ENCODE measurements around the gene PTGER1.

Gene PTGER1

GRCh38 chr19:14439014-14439413, 36.1 kb downstream of the PTGER1 start:
- DNase-seq, result no peak

DNA sequence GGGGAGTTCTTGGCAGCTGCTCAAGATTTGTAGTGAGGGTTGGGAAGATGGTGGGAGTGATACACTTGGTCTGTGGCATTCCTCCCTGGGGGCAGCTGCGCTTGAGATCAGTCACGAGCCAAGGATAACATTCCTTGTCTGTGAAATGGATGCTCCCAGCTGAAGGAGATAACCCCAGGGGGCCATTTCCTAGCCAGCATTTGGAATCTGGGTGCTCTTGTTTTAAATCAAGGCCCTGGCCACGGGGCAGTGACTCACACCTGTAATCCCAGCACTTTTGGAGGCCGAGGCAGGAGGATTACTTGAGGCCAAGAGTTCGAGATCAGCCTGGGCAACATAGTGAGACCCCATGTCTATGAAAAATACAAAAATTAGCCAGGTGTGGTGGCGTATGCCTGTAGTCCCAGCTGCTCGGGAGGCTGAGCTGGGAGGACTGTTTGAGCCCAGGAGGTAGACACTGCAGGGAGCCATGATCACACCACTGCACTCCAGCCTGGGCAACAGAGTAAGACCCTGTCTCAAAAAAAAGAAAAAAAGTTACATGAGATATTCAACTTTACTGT, 37.5 kb downstream of the PTGER1 start:
- DNase-seq, result no peak

DNA sequence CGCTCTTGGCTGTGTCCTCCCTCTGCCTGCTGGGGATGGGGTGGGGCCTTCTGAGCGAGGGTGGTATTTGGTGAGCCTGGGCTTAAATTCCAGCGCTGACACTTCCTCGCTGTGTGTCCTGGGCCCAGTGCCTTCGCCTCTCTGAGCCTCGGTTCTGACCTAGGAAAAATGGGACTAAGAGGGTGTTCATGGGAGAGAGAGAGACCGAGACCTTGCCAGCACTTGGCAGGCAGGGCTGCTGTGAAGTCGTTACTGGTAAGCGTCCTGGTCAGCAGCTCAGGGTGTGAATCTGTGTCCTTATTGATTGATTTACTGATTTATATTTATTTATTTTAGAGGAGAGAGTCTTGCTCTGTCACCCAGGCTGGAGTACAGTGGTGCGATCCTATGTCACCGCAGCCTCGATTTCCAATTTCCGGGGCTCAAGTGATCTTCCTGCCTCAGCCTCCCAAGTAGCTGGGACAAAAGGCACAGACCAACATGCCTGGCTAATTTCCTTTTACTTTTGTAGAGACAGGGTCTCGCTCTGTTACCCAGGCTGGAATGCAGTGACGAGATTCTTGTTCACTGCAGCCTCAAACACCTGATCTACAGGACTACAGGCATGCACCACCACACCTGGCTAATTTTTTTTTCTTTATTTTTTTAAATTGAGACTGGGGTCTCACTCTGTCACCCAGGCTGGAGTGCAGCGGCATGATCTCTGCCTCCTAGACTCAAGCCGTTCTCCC, 39.7 kb downstream of the PTGER1 start:
- no peak for DNase-seq

GRCh38 chr19:14434543-14435319, 40.4 kb downstream of the PTGER1 start:
- peak; percentile 80 for DNase-seq

- peak; percentile 80 for DNase-seq
These were observed 41.3 kb downstream of the PTGER1 start for GRCh38 chr19:14433554-14434501.

- peak; percentile 83 for DNase-seq
These were observed 42.2 kb downstream of the PTGER1 start, which contains the start of gene PKN1 for GRCh38 chr19:14432791-14433553. Gene PKN1, plus strand, starts transcription at chr19:14433306. Its CDS starts 216 bp downstream, at chr19:14433522.

- DNase-seq, result no peak
These were observed 44.4 kb downstream of the PTGER1 start for GRCh38 chr19:14430712-14431111.

DNA sequence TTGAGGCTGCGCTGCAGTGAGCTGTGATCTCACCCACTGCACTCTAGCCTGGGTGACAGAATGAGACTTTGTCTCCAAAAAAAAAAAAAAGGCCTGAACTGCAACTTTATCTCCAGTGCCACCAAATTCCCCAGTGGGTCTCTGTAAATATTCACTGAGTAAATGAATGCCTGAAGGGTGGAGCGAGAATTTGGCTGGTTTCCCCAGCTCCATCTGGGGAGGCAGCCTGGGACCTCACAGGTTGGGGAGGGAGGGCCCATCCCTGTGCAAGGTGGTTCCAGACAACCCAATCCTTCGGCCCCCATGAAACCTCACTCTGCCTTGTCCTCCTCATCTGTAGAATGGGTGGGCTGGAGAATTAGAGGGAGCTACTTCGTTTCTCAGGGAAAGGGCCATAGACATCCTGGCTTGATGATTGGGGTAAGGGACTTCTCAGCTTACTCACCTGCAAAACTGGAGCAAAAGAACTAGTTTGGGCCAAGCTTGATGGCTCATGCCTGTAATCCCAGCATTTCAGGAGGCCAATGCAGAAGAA, 46.2 kb downstream of the PTGER1 start:
- no peak for DNase-seq

- no peak for DNase-seq
These were observed 47.7 kb downstream of the PTGER1 start for GRCh38 chr19:14427461-14427860.

DNA sequence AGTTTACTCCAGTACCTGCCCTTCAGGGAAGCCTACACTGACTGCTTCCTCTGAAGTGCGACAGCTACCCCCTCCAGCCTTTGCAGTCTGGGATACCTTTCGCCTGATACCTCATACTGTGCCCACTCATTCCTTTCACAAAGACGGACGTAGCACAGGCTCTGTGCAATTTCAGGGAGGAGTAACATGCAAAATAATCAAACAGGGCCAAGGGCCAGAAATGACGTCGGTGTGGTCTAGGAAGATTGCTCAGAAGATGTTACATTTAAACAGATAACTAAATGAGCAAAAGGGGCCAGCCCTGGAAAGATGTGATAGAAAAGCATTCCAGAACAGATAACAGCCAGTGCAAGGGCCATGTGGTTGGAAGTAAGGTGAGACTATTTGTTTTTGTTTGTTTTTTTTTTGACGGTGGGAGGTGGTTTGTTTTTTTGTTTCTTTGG, 49.4 kb downstream of the PTGER1 start:
- DNase-seq, result no peak
